Activated T-cell treated with anti-CD3 and anti-CD28 coated beads, Interleukin-2, amount 50 U/mL, for 48 hours (primary cell): ENCODE measurements around the gene UBE2L3.
A peak's percentile ranks its signal among the peaks of the same experiment; 100 is the strongest.
"Not testable (repeated sequence)": the region's sequence is repeated elsewhere in the genome, so short reads cannot be mapped to it uniquely, and the experiment has no call there.

Source experiments
- DNase-seq, 2 experiments: peaks; one replicate each; pipeline ENCODE4 v3.0.0-alpha.2; 2020

Gene UBE2L3

DNA sequence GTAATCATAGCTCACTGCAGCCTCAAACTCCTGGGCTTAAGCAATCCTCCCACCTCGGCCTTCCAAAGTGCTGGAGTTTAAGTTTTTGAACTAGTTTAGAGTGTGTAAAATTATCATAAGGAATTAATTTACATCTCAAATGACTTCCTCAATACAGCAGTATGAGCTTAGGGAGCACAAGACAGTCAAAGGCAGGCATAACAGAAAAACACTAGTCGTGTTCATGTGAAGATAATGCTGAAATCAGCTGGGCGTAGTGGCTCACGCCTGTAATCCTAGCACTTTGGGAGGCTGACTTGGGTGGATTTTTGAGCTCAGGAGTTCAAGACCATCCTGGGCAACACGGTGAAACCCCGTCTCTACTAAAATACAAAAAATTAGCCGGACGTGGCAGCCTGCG lies 36.5 kb downstream of the UBE2L3 start:
- no peak for DNase-seq

DNA sequence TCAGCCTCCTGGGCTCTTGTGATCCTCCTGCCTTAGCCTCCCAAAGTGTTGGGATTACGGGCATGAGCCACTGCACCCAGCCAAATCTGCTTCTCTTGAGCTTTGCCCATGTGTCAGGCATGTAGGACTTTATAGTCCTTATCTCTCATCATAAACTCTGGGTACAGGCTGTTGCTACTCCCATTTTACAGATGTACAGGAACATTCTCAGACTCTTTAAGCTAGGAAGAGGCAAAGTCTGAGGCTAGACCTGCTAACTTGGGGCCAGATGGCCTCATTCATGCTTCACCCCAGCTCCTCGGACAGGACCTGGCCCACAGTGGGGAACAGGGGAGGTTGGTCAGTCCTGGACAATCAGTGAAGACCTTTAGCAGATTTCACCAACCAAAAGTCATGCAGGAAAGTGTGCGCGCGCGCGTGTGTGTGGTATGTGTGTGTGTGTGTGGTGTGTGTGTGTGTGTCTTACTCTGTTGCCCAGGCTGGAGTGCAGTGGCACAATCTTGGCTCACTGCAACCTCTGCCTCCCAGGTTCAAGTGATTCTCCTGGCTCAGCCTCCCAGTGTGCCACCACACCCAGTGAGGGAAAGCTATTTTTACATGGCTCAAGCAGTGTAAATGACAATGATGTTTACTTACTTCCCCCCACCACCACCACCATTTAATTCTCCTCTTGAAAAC lies 38.5 kb downstream of the UBE2L3 start:
- no peak for DNase-seq

DNA sequence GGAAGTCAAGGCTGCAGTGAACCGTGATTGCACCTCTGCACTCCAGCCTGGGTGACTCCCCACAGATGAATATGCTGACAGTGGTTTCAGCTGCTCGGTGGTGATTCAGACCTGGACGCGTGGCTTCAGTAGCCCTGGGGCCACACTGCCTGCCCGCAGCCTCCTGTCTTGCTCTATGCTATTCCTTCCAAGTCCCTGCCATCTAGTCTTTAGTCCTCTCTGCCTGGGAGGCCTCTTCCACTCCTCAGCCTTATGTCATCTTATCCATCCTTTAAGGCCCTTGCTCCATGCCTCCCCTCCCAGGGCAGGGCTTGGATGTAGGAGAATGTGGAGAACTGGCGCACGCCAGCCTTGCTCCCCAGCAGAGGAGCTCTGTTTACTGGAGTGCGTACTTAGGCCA lies 39.3 kb downstream of the UBE2L3 start:
- DNase-seq = no peak

DNA sequence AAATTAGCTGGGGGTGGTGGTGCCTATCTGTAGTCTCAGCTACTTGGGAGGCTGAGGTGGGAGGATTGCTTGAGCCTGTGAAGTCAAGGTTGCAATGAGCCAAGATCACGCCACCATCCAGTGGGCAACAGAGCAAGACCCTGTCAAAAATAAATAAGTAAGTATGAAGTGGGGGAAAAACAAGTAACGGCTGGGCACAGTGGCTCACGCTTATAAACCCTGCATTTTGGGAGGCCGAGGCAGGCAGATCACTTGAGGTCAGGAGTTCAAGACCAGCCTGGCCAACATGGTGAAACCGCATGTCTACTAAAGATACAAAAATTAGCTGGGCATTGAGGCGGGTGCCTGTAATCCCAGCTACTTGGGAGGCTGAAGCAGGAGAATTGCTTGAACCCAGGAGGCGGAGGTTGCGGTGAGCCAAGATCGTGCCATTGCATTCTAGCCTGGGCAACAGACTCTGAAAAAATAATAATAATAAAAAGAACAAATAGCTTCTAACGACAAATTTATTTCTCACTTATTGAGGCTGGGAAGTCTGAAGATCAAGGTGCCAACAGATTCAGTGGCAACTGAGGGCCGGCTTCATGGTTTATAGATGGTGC lies 42.1 kb downstream of the UBE2L3 start:
- DNase-seq = not testable (repeated sequence)

DNA sequence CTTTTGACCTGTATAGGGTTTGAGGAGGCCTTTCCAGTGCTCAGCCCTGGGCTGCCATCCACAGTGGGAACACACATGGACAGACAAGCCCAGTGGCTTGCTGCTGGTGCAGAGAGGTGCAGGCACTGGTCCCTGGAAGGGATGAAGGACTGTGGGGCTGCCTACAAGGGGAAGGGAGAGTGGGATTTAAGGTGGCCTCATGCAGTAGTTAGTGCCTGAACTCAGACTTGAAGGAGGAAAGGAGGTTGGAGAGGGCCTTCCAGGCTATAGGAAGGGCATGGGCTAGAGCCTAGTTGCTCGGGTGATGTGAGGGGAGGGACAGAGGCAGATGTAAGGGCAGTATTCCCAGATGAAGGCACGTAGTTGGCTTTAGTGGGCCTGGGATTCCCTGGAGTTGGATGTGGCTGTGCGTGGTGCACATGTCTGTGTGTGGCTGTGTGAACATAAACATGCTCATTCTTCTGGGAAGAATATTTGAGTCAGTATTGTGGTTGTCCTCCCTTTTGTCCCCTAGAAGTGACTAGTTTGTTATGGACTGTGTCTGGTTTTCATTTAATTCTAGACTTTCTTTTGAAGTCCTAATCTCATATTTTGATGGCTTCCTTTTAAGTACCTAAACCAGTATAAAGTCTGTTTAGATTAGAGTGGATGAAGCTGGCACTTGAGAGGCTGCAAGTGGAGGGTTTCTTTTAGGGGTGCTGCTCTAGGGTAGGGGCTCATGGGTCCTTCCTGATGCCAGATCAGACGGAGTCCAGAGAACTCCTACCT lies 43.9 kb downstream of the UBE2L3 start:
- no peak for DNase-seq

DNA sequence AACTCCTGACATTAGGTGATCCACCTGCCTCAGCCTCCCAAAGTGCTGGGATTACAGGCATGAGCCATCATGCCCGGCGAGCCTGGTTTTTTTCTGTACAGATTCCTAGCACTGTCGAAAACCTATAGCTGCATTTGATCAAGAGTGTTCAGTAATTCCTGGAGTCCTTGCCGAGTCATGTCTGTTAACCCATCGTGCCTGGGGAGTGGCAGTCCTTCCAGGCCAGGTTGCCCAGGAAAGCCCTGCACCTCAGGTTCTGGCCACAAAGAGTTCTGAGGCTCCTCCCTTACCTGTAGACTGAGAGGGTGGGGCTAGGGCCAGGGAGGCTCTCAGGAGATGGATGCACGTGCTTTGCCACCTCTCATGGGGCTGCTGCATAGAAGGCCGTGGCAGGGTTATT lies 45.3 kb downstream of the UBE2L3 start:
- DNase-seq = no peak

DNA sequence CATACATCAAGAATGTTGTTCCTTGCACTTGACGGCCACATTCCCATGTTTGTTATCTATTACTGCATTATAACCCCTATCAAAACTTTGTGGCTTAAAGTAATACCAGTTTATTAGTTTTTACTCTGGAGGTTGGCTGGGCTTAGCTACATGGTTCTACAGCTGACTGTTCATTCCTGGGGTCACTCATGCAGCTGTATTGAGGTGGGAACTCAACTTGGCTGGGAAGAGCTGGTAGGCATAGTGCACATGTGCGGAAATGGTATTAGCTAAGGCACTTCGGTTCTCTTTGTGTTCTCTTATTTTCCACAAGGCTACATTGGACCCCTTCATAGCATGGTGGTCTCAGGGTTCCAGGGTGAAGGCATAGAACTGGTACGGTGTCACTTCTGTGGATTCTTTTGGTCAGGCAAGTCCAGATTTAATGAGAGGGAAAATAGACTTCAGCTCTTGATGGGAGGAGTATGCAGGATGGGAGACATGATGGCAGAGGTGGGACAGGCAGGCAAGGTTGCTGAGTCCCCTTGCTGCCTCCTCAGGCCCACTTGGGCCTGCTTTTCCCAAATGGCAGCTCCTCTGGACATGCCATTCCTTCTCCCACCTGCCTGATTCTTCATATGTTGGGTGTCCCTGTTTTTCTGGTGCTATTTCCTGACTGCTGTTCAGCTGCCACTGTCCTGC lies 46.2 kb downstream of the UBE2L3 start:
- DNase-seq = no peak

DNA sequence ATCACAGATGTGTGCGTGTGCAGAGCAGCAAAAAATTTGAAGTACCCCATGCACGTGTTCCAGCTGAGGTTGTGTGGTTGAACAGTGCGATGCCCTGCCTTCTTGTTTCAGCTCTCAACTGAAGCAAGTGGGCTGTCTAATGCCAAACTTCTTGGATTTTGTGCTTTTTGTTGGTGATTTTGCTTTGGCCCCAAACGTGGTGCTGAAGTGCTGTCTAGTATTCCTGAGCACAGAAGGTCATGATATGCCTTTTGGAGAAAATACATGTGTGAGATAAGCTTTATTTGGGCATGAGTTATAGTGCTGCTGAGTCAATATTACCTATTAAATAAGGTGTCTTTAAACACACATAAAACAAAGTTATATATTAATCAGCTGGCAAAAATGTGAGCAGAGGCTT lies 48.2 kb downstream of the UBE2L3 start:
- no peak for DNase-seq

DNA sequence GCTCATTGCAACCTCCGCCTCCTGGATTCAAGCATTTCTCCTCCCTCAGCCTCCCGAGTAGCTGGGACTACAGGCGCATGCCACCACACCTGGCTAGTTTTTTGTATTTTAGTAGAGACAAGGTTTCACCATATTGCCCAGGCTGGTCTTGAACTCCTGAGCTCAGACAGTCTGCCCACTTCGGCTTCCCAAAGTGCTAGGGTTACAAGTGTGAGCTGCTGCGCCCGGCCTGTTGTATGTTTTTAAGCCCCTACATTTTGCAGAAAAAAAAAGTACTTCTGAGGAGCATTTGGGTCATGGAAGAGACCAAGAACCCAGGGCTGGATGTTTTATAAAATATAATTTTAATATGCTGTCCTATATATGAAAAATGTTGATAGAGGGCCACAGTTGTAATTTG lies 49.8 kb downstream of the UBE2L3 start:
- DNase-seq = not testable (repeated sequence)

DNA sequence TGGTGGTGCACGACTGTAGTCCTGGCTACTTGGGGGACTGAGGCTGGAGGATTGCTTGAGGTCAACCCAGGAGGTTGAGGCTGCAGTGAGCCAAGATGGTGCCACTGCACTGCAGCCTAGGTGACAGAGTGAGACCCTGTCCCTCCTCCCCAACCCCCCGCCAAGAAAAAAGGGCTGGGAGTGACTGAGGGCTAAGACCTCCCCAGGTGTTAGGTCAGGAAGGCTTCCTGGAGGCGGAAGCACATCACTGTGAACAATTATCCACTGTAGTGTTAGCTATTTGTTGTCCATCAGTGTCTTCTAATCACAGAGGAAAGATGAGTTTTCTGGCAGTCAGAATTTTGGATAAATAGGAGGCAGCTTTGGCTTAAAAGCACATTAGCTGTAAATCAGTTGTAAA lies 53.5 kb downstream of the UBE2L3 start:
- no peak for DNase-seq

DNA sequence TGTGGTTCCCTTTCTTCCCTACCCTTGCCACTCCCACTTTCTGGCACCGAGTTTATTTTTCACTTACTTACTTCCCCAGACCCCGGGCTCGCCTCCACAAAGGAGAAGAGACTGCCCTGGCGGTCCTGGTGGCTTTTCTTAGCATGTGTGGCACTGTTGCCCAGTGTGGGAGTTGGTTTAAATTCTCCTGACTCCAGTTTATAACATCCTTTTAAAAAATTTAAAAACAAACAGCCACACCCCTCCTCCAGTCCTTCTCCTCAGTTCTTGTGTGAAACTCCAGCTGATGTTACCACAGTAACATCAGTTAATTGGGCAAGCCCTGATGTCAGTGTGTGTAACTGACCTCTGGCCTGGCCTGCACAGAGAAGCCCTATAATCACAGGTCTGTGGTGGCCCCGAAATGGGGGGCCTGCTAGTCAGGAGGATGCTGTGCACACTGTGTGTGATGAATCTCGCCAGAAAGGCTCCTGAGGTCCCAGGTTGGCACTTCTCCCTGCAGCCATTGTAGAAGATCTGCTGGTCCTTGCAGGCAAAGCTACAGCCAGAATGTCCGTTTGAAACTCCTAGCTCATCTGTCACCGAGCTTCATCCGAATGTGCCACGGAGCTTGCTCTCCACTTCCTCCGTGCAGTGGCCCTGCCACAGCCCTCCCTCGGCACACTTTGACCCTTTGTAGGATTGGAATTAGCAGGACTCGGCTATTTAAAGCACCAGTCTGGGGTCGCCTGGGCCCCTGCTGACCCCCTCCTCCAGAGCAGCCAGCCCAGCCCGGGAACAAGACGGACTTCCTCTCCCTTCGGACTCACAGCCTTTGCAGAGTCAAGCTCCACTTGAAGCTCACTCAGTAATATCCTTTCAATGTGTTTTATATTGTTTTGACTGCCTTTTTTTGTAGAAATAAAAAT lies 54.8 kb downstream of the UBE2L3 start:
- no peak for DNase-seq

DNA sequence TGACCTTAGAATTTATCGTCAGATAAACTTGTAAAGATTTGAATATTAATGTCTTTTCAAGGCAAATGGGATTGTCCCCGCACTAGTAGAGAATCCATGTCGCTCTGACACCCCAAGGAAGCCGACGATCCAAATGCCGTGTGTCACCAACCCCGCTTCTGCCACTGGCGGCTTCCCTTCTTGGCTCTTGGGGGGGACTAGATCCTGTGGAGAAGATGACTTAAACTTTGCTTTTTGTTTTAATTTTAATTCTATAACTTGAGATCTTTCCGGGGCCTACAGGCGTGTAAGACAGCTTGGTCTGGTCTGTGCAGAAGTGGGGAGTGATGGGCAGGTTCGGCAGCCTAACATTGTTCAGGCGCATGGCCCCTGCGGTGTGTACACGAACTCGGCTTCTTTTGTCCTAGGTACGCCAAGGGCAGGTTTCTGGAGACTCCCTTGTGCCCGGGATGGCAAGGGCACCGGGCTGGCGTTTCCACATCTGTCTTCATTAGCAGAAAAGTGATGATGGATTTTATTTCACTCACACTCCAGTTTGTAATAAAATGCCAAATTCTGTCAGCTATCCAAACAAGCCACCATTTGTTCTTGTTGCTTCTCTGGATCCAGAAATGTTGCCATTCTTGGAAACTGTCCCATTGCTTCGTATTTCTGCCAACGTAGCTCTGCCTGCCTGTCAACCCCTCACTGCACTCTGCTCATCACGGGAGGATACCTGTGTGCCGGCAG lies 55.6 kb downstream of the UBE2L3 start:
- no peak for DNase-seq

DNA sequence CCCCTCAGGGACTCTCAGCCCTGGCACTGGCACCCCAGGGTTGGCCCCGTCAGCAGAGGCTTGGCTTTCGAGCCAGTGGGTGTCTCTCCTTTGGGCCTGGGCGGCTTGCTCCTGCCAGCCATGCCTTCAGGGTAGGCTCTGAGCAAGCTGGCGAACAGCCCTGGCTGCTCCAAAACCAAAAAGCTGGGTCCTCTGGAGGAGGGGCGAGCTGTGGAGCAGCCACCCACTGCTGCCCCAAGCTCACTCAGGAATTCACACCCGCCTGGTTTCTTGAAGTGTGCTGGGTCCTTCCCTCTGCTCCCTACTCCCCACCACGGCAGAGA lies 56.1 kb downstream of the UBE2L3 start:
- DNase-seq = no peak

DNA sequence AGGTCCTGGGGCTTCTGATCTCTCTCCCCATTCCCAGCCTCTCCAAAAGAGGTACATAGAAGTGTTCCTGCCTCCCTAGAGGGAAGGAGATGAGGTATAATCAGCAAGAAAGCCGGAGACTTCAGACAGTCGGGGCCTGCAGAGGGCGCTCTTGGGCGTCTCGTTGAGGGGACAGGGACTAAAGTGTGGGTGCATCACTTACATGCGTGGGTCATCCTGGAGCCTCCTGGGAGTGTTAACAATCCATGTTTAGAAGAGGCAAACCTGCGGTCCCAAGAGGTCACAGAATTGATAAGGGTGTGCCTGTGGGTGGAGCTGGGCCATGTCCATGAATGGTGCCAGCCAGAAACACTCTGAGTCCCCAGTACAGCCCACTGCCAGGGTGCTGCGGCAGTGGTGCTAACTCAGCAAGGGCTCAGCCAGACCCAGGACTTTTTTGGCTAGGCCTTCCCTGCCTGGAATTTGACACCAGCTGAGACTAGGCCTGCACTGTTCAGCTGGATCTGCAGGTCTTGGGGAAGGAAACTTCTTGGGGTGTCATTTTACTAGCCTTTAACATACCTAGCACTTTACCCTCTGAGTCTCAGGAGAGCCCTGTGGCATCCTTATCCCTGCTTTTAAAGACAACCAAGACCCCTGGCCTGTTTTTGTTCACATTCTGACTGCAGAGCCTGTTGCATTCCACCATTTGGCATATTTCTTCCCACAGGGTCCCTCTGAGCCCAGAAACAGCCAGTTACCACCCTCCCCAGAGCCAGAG lies 56.8 kb downstream of the UBE2L3 start:
- DNase-seq = peak; percentile 75 to 82

DNA sequence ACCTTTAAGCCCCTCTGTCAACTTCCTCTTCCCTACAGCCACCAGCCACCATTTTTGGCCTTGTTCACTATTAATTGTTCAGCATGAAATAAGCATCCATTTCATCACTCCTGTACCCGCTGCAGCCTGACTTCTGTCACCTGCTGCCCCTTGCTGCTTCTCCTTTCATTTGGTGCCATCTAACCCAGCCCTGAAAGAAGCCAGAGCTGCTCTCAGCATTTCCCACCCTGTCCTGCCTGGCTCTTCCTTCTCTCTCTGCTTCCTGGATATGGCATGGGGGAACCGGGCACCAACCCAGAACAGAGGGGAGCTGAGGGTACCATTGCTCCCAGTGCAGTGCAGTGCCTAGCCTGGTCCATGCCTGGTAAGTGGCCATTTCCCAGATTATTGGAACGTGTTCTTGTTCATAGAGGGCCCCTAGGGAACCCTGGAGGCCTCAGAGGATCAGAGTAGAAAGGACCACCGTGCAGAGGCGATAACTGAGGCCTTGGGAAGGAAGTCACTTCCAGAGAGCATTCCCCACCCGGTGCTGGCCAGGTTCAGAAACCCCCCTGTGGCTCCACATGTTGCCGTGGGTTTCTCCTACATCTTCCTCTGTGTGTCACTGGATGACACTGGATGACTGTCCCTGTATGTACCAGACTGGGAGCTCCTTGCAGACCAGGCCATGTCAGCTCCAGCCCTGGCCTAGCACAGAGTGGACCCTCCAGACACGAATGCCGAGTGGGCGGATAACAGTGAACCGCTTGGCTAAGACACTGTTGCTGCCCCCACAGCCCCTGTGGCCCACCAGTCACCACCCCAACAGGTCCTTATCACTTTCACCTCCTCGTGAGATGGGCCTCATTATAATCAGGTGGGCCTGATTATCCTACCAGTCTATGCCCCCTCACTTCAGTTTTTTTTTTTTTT lies 57.6 kb downstream of the UBE2L3 start:
- DNase-seq = no peak

DNA sequence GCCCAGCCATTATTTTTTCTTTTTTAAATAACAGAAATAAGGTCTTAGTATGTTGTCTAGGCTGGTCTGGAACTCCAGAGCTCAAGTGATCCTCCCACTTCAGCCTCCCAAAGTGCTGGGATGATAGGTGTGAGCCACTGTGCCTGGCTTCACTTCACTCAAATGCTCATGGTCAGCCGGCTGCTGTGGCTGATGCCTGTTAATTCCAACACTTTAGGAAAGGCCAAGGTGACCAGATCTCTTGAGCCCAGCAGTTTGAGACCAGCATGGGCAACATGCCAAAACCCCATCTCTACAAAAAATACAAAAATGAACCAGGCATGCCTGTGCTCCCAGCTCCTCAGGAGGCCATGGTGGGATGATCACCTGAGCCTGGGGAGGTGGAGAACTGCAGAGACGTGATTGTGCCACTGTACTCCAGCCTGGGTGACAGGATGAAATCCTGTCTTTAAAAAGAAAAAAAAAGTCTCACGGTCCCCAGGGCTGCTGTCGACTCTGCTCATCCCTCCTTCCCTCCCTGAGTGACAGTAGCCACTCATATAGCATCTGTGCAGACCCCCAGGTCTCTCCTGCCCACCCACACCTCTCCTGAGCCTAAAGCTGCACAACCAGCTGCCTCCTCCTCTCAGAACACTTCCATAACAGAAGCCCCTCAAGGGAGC lies 58.7 kb downstream of the UBE2L3 start:
- DNase-seq = no peak

DNA sequence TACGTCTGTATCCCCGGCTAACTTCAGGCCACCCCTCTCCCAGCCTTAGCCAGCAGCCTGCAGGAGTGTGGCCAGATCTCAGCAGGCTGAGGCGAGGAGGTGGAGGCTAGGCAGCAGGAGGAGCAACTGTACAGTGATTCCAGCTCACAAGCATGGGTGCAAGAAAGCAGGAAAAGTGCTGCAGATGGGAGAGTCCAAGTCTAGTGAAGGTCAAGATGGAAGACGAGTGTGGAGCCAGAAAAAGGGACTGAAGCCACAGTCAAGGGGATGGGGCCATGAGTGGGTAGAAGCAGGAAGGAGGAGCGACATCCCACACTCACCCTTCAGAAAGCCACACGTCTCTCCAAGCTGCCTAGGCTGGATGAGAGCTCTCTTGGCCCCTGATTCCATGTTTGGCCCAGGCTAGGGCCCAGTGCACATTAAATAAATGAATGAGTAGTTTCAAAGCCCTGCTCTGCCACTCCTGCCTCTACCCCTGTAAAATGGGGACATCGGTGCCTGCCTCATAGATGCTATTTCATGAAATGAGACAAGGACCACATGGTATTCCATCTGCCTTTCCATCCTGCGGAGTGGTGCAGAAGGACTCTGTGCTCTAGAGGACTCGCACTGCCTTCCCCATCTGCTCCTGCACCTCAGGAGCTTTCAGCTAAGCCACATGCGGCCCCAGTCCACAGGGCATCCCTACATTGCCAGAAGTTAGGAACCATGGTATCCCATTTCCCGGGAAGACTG lies 59.4 kb downstream of the UBE2L3 start:
- peak in 1 of 2 experiments; percentile 27 for DNase-seq

DNA sequence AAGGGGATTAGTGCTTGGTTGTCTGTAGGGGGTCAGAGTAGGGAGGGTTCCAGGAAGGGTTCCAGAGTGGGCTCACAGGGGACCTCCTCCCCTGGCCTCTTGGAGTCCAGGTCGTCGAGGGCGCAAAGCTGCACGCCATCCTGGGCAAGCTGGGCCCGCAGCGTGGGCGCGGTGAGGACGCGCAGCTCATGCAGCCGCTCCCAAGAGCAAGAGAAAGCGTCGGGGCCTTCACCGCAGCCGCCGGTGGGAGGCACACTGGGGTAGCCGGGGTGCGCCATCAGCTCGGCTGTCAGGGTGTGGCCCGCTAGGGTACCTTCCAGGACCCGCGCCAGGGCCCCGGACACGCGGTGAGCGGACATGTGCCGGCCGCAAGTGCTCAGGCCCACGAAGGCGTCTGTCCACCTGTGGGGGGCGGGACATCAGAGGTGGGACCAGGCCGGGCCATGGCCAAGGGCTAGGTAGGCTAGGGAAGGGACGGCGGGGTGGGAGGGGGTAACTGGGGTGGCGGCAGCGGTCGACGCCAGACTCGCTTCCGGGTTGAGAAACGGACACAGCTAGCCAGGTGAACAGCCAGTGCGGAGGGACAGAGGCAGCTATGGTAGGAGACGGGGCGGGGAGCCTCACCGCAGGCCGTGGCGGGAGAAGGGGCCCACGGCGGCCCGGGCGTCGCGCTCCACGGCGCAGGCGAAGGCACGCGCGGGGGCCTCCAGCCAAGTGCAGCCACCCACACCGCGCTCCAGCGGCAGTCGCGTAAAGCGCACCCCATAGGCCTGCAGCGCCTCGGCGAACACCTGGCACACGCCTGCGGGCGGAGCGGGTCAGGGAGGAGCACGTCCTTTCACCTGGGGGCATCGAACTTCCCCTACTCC lies 61.1 kb downstream of the UBE2L3 start:
- DNase-seq = no peak
